T-helper 9 cell (primary cell): Measurements from ENCODE around the gene SYTL1.

Experiments used
- DNase-seq: peaks from one replicate; pipeline ENCODE4 v3.0.0-alpha.2; 2020

The SYTL1 gene

GRCh38 chr1:27318596-27318995 is 23.2 kb upstream of the SYTL1 start:
- DNase-seq: no peak

- DNase-seq: peak; percentile 94
Observed at GRCh38 chr1:27321813-27322568, 19.8 kb upstream of the SYTL1 start, which contains the start of gene TMEM222. TSS of gene TMEM222 (plus strand) at chr1:27322163. CDS start at chr1:27322198, 35 bp downstream.

GRCh38 chr1:27322569-27323240 is 19.1 kb upstream of the SYTL1 start:
- DNase-seq: no peak

GRCh38 chr1:27325286-27325685 is 16.5 kb upstream of the SYTL1 start:
- no peak for DNase-seq

- DNase-seq: no peak
Observed at GRCh38 chr1:27327964-27328363, 13.9 kb upstream of the SYTL1 start.

- no peak for DNase-seq
Observed at GRCh38 chr1:27330786-27331185, 11.0 kb upstream of the SYTL1 start.

- DNase-seq: no peak
Observed at GRCh38 chr1:27331426-27331825, 10.4 kb upstream of the SYTL1 start.

- DNase-seq: no peak
Observed at GRCh38 chr1:27331922-27332321, 9.9 kb upstream of the SYTL1 start.

- peak; percentile 65 for DNase-seq
Observed at GRCh38 chr1:27332536-27333281, 9.1 kb upstream of the SYTL1 start.

GRCh38 chr1:27333717-27334279 is 8.0 kb upstream of the SYTL1 start:
- no peak for DNase-seq

- no peak for DNase-seq
Observed at GRCh38 chr1:27335506-27336422, 6.1 kb upstream of the SYTL1 start.

- no peak for DNase-seq
Observed at GRCh38 chr1:27336756-27337155, 5.1 kb upstream of the SYTL1 start.

GRCh38 chr1:27338751-27339150 is 3.1 kb upstream of the SYTL1 start:
- DNase-seq: no peak

- DNase-seq: no peak
Observed at GRCh38 chr1:27339213-27339612, 2.6 kb upstream of the SYTL1 start.

- DNase-seq: no peak
Observed at GRCh38 chr1:27342391-27342777, 562 bp downstream of the SYTL1 start.

- peak; percentile 72 for DNase-seq
Observed at GRCh38 chr1:27342778-27343638, 1.2 kb downstream of the SYTL1 start.

GRCh38 chr1:27343639-27344025 is 1.8 kb downstream of the SYTL1 start:
- no peak for DNase-seq

GRCh38 chr1:27345272-27345671 is 3.5 kb downstream of the SYTL1 start:
- no peak for DNase-seq

- DNase-seq: no peak
Observed at GRCh38 chr1:27346357-27346756, 4.5 kb downstream of the SYTL1 start.

- no peak for DNase-seq
Observed at GRCh38 chr1:27346991-27347624, 5.3 kb downstream of the SYTL1 start.
